Measurements from ENCODE around the gene TMEM208.

TMEM208 gene

GRCh38 chr16:67202426-67202825 is 24.5 kb upstream of the TMEM208 start:
- TF ChIP-seq CTCF (IDR thresholded peaks at IDR 0.05): no peak
- Histone ChIP-seq H3K36me3 (peaks cover 92% of the 10 kb centered on the region), H3K9me3 (no peaks in the 10 kb centered on the region), H3K27ac (no peak overlapping the region), H3K27me3 (no peaks in the 10 kb centered on the region), H3K4me3 (ENCODE audit: low read depth in 1 of 2, low read length in 1 of 2) (no peak overlapping the region), H3K4me1 (ENCODE audit: control insufficient read depth in 1 of 2, insufficient read depth in 1 of 2, low read depth in 1 of 2, low read length in 1 of 2) (no peaks in the 10 kb centered on the region)

GRCh38 chr16:67202956-67203493 is 23.9 kb upstream of the TMEM208 start:
- no peaks in the 10 kb centered on the region for H3K27me3 ChIP-seq
- no peak for TF ChIP-seq CTCF (IDR thresholded peaks at IDR 0.05)
- H3K27ac ChIP-seq: no peak overlapping the region
- H3K4me3 ChIP-seq (ENCODE audit: low read depth in 1 of 2, low read length in 1 of 2): no peak overlapping the region
- H3K9me3 ChIP-seq: no peaks in the 10 kb centered on the region
- peaks cover 90% of the 10 kb centered on the region for H3K36me3 ChIP-seq
- no peaks in the 10 kb centered on the region for H3K4me1 ChIP-seq (ENCODE audit: control insufficient read depth in 1 of 2, insufficient read depth in 1 of 2, low read depth in 1 of 2, low read length in 1 of 2)

DNA sequence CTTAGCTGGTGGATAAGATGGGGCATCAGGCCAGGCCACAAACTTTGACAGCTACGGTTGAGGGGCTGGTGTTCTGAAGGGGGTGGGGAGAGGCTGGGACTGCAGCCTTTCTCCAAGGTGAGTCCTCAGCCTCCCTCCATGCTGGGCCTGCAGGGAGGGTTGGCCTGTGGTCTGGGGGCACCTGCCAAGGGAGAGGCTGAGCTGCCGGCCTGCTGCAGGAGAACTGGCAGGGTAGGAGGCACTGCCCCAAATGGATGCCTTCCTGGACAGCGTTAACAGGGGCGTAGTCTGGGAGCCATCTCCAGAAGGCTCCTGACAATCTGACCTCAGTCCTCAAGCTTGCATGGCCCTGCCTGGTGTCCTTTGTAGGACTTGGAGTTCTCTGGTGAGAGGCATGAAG is 22.9 kb upstream of the TMEM208 start:
- no peaks in the 10 kb centered on the region for H3K4me1 ChIP-seq (ENCODE audit: control insufficient read depth in 1 of 2, insufficient read depth in 1 of 2, low read depth in 1 of 2, low read length in 1 of 2)
- no peak overlapping the region for H3K27ac ChIP-seq
- no peak for TF ChIP-seq CTCF (IDR thresholded peaks at IDR 0.05)
- H3K36me3 ChIP-seq: peaks cover 80% of the 10 kb centered on the region
- no peak overlapping the region for H3K4me3 ChIP-seq (ENCODE audit: low read depth in 1 of 2, low read length in 1 of 2)
- H3K9me3 ChIP-seq: no peaks in the 10 kb centered on the region
- no peaks in the 10 kb centered on the region for H3K27me3 ChIP-seq

DNA sequence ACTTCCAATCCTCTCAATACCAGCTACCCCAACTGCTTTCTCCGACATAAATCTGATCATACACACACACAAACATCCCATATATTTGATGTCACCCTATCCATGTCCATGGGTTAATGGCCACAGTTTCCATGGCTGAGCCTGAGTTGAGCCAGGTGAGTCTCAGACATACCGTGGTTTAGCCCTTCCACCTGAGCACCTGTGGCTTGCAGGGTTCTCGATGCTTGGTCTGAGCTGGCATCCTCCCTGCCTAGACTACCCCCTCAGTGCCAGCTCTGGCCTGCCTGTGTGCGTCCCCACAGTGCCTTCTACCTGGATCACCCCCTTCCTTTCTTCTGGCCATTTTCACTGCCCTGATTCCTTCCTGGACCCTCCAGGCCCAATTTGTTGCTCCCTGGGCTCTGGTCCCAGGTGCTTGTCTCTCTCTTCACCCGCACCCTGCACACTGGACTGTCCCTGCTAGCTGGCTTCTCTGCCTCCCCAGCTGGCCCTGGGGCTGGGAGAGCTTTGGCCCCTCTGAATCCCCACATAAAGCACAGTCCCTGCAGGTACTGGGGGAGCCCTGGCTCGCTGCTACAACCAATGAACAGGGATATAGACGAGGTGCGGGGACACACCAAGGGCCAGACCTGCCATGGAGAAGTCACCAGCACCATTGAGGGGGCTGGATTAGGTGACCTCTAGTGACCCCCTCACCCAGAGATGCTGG is 20.6 kb upstream of the TMEM208 start:
- Histone ChIP-seq H3K4me3 (ENCODE audit: low read depth in 1 of 2, low read length in 1 of 2) (no peak overlapping the region), H3K36me3 (peaks cover 72% of the 10 kb centered on the region), H3K27ac (no peak overlapping the region), H3K4me1 (ENCODE audit: control insufficient read depth in 1 of 2, insufficient read depth in 1 of 2, low read depth in 1 of 2, low read length in 1 of 2) (no peaks in the 10 kb centered on the region), H3K27me3 (no peaks in the 10 kb centered on the region), H3K9me3 (no peaks in the 10 kb centered on the region)
- no peak for TF ChIP-seq CTCF (IDR thresholded peaks at IDR 0.05)

GRCh38 chr16:67206838-67207248 is 20.1 kb upstream of the TMEM208 start:
- TF ChIP-seq CTCF (IDR thresholded peaks at IDR 0.05): no peak
- Histone ChIP-seq H3K27ac (no peak overlapping the region), H3K36me3 (peaks cover 70% of the 10 kb centered on the region), H3K4me1 (ENCODE audit: control insufficient read depth in 1 of 2, insufficient read depth in 1 of 2, low read depth in 1 of 2, low read length in 1 of 2) (no peaks in the 10 kb centered on the region), H3K27me3 (no peaks in the 10 kb centered on the region), H3K9me3 (no peaks in the 10 kb centered on the region), H3K4me3 (ENCODE audit: low read depth in 1 of 2, low read length in 1 of 2) (no peak overlapping the region)
